ENCODE results near the gene FCRL4. TPM values are rescaled to one million over a fixed set of nuclear protein-coding genes. Genes with fewer than 3 reads are reported as not detected.

The FCRL4 gene
- polyA plus RNA-seq, 1 experiment, result not detected

DNA sequence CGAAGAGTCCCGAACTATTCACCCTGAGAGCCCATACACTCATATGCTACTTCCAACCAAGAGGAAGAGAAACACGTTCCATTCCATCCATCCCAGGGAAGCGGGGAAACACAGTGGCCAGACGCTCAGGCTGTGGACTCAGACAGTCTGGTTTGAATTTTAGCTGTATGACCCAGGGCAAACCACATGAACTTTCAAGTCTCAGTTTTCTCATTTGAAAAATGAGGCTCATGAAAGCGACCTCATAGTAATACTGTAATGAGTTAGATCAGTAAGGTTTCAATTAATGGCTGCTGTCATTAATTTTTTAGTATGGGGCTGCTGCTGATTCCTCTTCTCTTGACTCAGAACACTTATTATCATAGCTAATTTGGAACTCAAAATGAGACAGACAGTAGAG lies 1.5 kb downstream of the FCRL4 start:
- no peaks in the 10 kb centered on the region for H3K27me3 ChIP-seq (ENCODE audit: control insufficient read depth, insufficient read depth, low read length)
- no peak overlapping the region for H3K4me3 ChIP-seq (ENCODE audit: low read depth, low read length)
- TF ChIP-seq, protein P1, sequence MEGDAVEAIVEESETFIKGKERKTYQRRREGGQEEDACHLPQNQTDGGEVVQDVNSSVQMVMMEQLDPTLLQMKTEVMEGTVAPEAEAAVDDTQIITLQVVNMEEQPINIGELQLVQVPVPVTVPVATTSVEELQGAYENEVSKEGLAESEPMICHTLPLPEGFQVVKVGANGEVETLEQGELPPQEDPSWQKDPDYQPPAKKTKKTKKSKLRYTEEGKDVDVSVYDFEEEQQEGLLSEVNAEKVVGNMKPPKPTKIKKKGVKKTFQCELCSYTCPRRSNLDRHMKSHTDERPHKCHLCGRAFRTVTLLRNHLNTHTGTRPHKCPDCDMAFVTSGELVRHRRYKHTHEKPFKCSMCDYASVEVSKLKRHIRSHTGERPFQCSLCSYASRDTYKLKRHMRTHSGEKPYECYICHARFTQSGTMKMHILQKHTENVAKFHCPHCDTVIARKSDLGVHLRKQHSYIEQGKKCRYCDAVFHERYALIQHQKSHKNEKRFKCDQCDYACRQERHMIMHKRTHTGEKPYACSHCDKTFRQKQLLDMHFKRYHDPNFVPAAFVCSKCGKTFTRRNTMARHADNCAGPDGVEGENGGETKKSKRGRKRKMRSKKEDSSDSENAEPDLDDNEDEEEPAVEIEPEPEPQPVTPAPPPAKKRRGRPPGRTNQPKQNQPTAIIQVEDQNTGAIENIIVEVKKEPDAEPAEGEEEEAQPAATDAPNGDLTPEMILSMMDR (IDR thresholded peaks at IDR 0.05; ENCODE audit: insufficient read depth, low read depth, low read length), result no peak
- ChIA-PET POLR2A (no interaction called here), CTCF (interaction anchor here (2.4 kb wide), 1 partner anchor 16 kb away, joined by 11 read pairs; no protein-coding TSS in a partner anchor)
- no peak for DNase-seq (ENCODE audit: low read depth)
- H3K36me3 ChIP-seq (ENCODE audit: control insufficient read depth, insufficient read depth, low read length), result no peaks in the 10 kb centered on the region

GRCh38 chr1:157595356-157595755 lies 2.5 kb downstream of the FCRL4 start:
- Histone ChIP-seq H3K27me3 (ENCODE audit: control insufficient read depth, insufficient read depth, low read length) (no peaks in the 10 kb centered on the region), H3K4me3 (ENCODE audit: low read depth, low read length) (no peak overlapping the region), H3K36me3 (ENCODE audit: control insufficient read depth, insufficient read depth, low read length) (no peaks in the 10 kb centered on the region)
- TF ChIP-seq, protein P1 (IDR thresholded peaks at IDR 0.05; ENCODE audit: insufficient read depth, low read depth, low read length), result no peak
- no peak for DNase-seq (ENCODE audit: low read depth)
- ChIA-PET CTCF (interaction anchor here (2.4 kb wide), 1 partner anchor 15 kb away, joined by 11 read pairs; no protein-coding TSS in a partner anchor), POLR2A (no interaction called here)

DNA sequence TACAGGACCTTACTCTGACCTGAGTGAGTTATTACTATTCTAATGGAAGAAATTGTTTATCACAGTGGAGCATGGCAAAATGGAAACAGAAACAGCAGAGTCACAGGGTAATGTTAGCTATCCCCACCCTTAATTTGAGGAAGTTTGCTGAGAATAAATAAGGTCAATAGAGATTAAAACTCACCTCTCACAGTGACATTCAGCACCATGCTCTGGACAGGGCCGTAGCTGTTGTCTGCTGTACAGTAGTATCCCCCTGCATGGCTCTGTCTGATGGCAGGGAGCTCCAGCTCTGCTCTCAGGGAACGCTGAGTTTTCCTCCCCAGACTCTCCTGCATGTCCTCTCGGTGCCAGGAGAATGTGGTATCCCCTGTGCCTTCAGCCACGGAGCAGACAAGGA lies 11.9 kb downstream of the FCRL4 start:
- Histone ChIP-seq H3K36me3 (ENCODE audit: control insufficient read depth, insufficient read depth, low read length) (no peaks in the 10 kb centered on the region), H3K27me3 (ENCODE audit: control insufficient read depth, insufficient read depth, low read length) (no peaks in the 10 kb centered on the region), H3K4me3 (ENCODE audit: low read depth, low read length) (no peak overlapping the region)
- ChIA-PET POLR2A (no interaction called here), CTCF (no interaction called here)
- TF ChIP-seq, protein P1 (IDR thresholded peaks at IDR 0.05; ENCODE audit: insufficient read depth, low read depth, low read length), result no peak
- no peak for DNase-seq (ENCODE audit: low read depth)

- TF ChIP-seq, protein P1 (IDR thresholded peaks at IDR 0.05; ENCODE audit: insufficient read depth, low read depth, low read length), result no peak
- H3K27me3 ChIP-seq (ENCODE audit: control insufficient read depth, insufficient read depth, low read length), result no peaks in the 10 kb centered on the region
- POLR2A ChIA-PET, result no interaction called here
- H3K36me3 ChIP-seq (ENCODE audit: control insufficient read depth, insufficient read depth, low read length), result no peaks in the 10 kb centered on the region
- no peak for DNase-seq (ENCODE audit: low read depth)
- CTCF ChIA-PET, result interaction anchor here (0.8 kb wide), 1 partner anchor 79 kb away, joined by 4 read pairs; no protein-coding TSS in a partner anchor
- no peak overlapping the region for H3K4me3 ChIP-seq (ENCODE audit: low read depth, low read length)
Measured at GRCh38 chr1:157584503-157584902, 13.4 kb downstream of the FCRL4 start.

GRCh38 chr1:157580828-157581210 lies 17.1 kb downstream of the FCRL4 start:
- ChIA-PET POLR2A (no interaction called here), CTCF (interaction anchor here (0.6 to 3.2 kb wide), 21 partner anchors 8 to 542 kb away, joined by 3 to 25 read pairs (median 4); partner anchors contain the start of gene FCRL4)
- TF ChIP-seq, protein P1 (IDR thresholded peaks at IDR 0.05; ENCODE audit: insufficient read depth, low read depth, low read length), result no peak
- H3K4me3 ChIP-seq (ENCODE audit: low read depth, low read length), result no peak overlapping the region
- no peaks in the 10 kb centered on the region for H3K36me3 ChIP-seq (ENCODE audit: control insufficient read depth, insufficient read depth, low read length)
- no peak for DNase-seq (ENCODE audit: low read depth)
- H3K27me3 ChIP-seq (ENCODE audit: control insufficient read depth, insufficient read depth, low read length), result no peaks in the 10 kb centered on the region

Measured in BJ (cell line).